HCT116 (cell line): ENCODE data around the gene VGLL2. TPM values are rescaled to one million over a fixed set of nuclear protein-coding genes. Genes with fewer than 3 reads are reported as not detected.

Experiments used
- ATAC-seq: fragments of 200-7000 bp; cut with Tn5 transposase; 2 replicates; pipeline ENCODE4 v1.9.1; 2020; ENCODE audit warnings: mild to moderate bottlenecking, moderate library complexity
- BruUV-seq: library from RNA; stranded (reverse); fragments of 400-500 nt; replicated peaks from 2 replicates; lab custom pipeline; 2021; lab: Mats Ljungman, UMichigan
- CTCF ChIA-PET: fragments of 300-600 bp; sonication (Branson Sonifier 250); formaldehyde crosslinking; loops from one replicate; lab custom pipeline; 2021; ENCODE audit warnings: antibody characterized with exemption; lab: Charles Lee
- POLR2A ChIA-PET: fragments of 300-600, 350-600 bp; sonication (Branson Sonifier 250); formaldehyde crosslinking; loops from one replicate; lab custom pipeline; 2021; ENCODE audit warnings: antibody characterized with exemption; lab: Charles Lee
- RAD21 ChIA-PET, 2 experiments: fragments of 300-600 bp; sonication (Branson Sonifier 250); formaldehyde crosslinking; loops; one replicate each; lab custom pipeline; 2023; ENCODE audit warnings: low total read pairs in 2 of 2; ENCODE audit not compliant: uncharacterized antibody in 2 of 2, unreplicated experiment in 2 of 2, low non-redundant PET in 1 of 2; lab: Charles Lee
- DNase-seq: peaks from one replicate; pipeline ENCODE4 v3.0.0-alpha.2; 2010; ENCODE audit warnings: low read depth, low spot score
- H2AFZ ChIP-seq: fragments of 200-600 bp; shearing (Covaris generic), sonication (generic); 2 replicates; pipeline ENCODE4 v1.6.1; 2017; ENCODE audit warnings: low read depth, mixed run types, mixed read lengths, antibody characterized with exemption, low read length; ENCODE audit not compliant: poor library complexity, severe bottlenecking
- H3K27ac ChIP-seq: 2 replicates; pipeline ENCODE4 v1.5.1; 2012; ENCODE audit warnings: low read depth, low read length
- H3K27me3 ChIP-seq: fragments of 200-600 bp; sonication (generic); 2 replicates; pipeline ENCODE4 v1.6.1; 2016; ENCODE audit warnings: mixed run types, low read length, mixed read lengths; ENCODE audit not compliant: insufficient read depth
- H3K36me3 ChIP-seq, 2 experiments: fragments of 200-500 bp in 1 of 2; fragments of 200-600 bp in 1 of 2; sonication (Bioruptor generic) in 1 of 2; sonication (generic) in 1 of 2; 2 replicates each; pipeline versions ENCODE4 v1.5.1 to v1.6.1; 2014 to 2016; ENCODE audit warnings: low read length in 2 of 2, inconsistent platforms in 1 of 2, mixed read lengths in 1 of 2, mixed run types in 1 of 2; ENCODE audit not compliant: insufficient read depth in 2 of 2, control insufficient read depth in 1 of 2
- H3K4me1 ChIP-seq, 2 experiments: fragments of 200-600 bp in 1 of 2; sonication (generic) in 1 of 2; 2 replicates each; pipeline versions ENCODE4 v1.5.1 to v1.6.1; 2012 to 2017; ENCODE audit warnings: low read length in 2 of 2, inconsistent platforms in 1 of 2, mild to moderate bottlenecking in 1 of 2, mixed read lengths in 1 of 2, mixed run types in 1 of 2, moderate library complexity in 1 of 2; ENCODE audit not compliant: insufficient read depth in 2 of 2, control insufficient read depth in 1 of 2
- H3K4me2 ChIP-seq: fragments of 200-600 bp; sonication (generic); 2 replicates; pipeline ENCODE4 v1.6.1; 2017; ENCODE audit warnings: mixed run types, low read length, mixed read lengths
- H3K4me3 ChIP-seq, 2 experiments: fragments of 200-600 bp in 1 of 2; sonication (generic) in 1 of 2; replicated peaks in 1 of 2; 2 replicates each; pipeline ENCODE4 v1.5.1; 2011 to 2016; ENCODE audit warnings: low read length in 2 of 2, control low read depth in 1 of 2, low read depth in 1 of 2, mild to moderate bottlenecking in 1 of 2, mixed read lengths in 1 of 2, mixed run types in 1 of 2
- H3K79me2 ChIP-seq: fragments of 200-600 bp; sonication (generic); 2 replicates; pipeline ENCODE4 v1.6.1; 2017; ENCODE audit warnings: mild to moderate bottlenecking, mixed run types, low read length, moderate library complexity, mixed read lengths; ENCODE audit not compliant: insufficient read depth
- H3K9ac ChIP-seq: fragments of 200-600 bp; sonication (generic); 2 replicates; pipeline ENCODE4 v1.6.1; 2016; ENCODE audit warnings: low read length, mixed read lengths
- H3K9me2 ChIP-seq: fragments of 200-600 bp; sonication (generic), shearing (Covaris generic); 2 replicates; pipeline ENCODE4 v1.6.1; 2017; ENCODE audit warnings: mixed run types, mild to moderate bottlenecking, moderate library complexity; ENCODE audit not compliant: insufficient read depth
- H3K9me3 ChIP-seq, 2 experiments: fragments of 200-500 bp in 1 of 2; fragments of 200-600 bp in 1 of 2; sonication (Bioruptor generic) in 1 of 2; sonication (generic) in 1 of 2; 2 replicates each; pipeline ENCODE4 v1.6.1; 2014 to 2017; ENCODE audit warnings: low read length in 2 of 2, mixed read lengths in 2 of 2, inconsistent platforms in 1 of 2, low read depth in 1 of 2, mild to moderate bottlenecking in 1 of 2, mixed run types in 1 of 2, moderate library complexity in 1 of 2; ENCODE audit not compliant: control insufficient read depth in 1 of 2, insufficient read depth in 1 of 2
- H4K20me1 ChIP-seq: fragments of 200-600 bp; sonication (generic), shearing (Covaris generic); 2 replicates; pipeline ENCODE4 v1.6.1; 2017; ENCODE audit warnings: mixed run types, mild to moderate bottlenecking, moderate library complexity; ENCODE audit not compliant: insufficient read depth
- CBX3 ChIP-seq: IDR thresholded peaks from 2 replicates; pipeline ENCODE4 v1.6.1; 2012; ENCODE audit warnings: low read depth
- CEBPB ChIP-seq: IDR thresholded peaks from 2 replicates; pipeline ENCODE4 v1.6.1; 2012; ENCODE audit warnings: low read depth
- EGR1 ChIP-seq: IDR thresholded peaks from 2 replicates; pipeline ENCODE4 v1.6.1; 2012; ENCODE audit warnings: low read depth
- ELF1 ChIP-seq: IDR thresholded peaks from 2 replicates; pipeline ENCODE4 v1.6.1; 2012; ENCODE audit warnings: low read depth, borderline replicate concordance
- EZH2 ChIP-seq: fragments of 200-600 bp; sonication (generic); IDR thresholded peaks from 2 replicates; pipeline ENCODE4 v1.6.1; 2017; ENCODE audit warnings: antibody characterized with exemption, mixed run types
- EZH2phosphoT487 ChIP-seq: fragments of 200-600 bp; IDR thresholded peaks from 2 replicates; pipeline ENCODE4 v1.6.1; 2018; ENCODE audit warnings: antibody characterized with exemption, borderline replicate concordance
- JUND ChIP-seq: IDR thresholded peaks from 2 replicates; pipeline ENCODE4 v1.6.1; 2012
- MAX ChIP-seq: IDR thresholded peaks from 2 replicates; pipeline ENCODE4 v1.6.1; 2012
- POLR2AphosphoS5 ChIP-seq: IDR thresholded peaks from 2 replicates; pipeline ENCODE4 v1.6.1; 2011; ENCODE audit warnings: mild to moderate bottlenecking, low read depth, low read length, moderate library complexity
- RAD21 ChIP-seq: IDR thresholded peaks from 2 replicates; pipeline ENCODE4 v1.6.1; 2012; ENCODE audit warnings: low read depth, mild to moderate bottlenecking
- SIN3A ChIP-seq: IDR thresholded peaks from 2 replicates; pipeline ENCODE4 v1.6.1; 2012; ENCODE audit warnings: low read depth
- SRF ChIP-seq: IDR thresholded peaks from 2 replicates; pipeline ENCODE4 v1.6.1; 2012; ENCODE audit warnings: low read depth
- YY1 ChIP-seq: IDR thresholded peaks from 2 replicates; pipeline ENCODE4 v1.6.1; 2011; ENCODE audit warnings: low read length, low read depth, moderate library complexity, mild to moderate bottlenecking; ENCODE audit not compliant: insufficient replicate concordance; ENCODE audit errors: extremely low read depth
- ZNF274 ChIP-seq: fragments of 200-500 bp; sonication (Bioruptor generic); IDR thresholded peaks from 2 replicates; pipeline ENCODE4 v1.6.1; 2014; ENCODE audit warnings: mild to moderate bottlenecking, low read depth, low read length, inconsistent platforms
- intact Hi-C: fragments of 100-400 bp; cut with micrococcal nuclease; formaldehyde crosslinking; loops from 2 replicates; pipeline ENCODE4 v1.10.0; 2022
- total RNA-seq: library from RNA; stranded (reverse); gene quantifications from one replicate; pipeline ENCODE4 v1.2.1, GENCODE V29; 2021; ENCODE audit not compliant: unreplicated experiment
- TF ChIP-seq, protein P1 (sequence below): IDR thresholded peaks from 2 replicates; pipeline ENCODE4 v1.6.1; 2012; ENCODE audit warnings: low read depth
- TF ChIP-seq, protein P2 (sequence below): IDR thresholded peaks from 2 replicates; pipeline ENCODE4 v1.6.1; 2011; ENCODE audit warnings: mild to moderate bottlenecking, low read length, moderate library complexity; ENCODE audit not compliant: insufficient replicate concordance; ENCODE audit errors: extremely low read depth
- TF ChIP-seq, protein P3 (sequence below), 3 experiments: fragments of 200-600 bp in 1 of 3; sonication (generic) in 1 of 3; IDR thresholded peaks in 2 of 3; conservative IDR thresholded peaks in 1 of 3; 2 replicates each; pipeline ENCODE4 v1.5.1; 2012 to 2017; ENCODE audit warnings: low read depth in 2 of 3, low read length in 2 of 3, antibody characterized with exemption in 1 of 3, borderline replicate concordance in 1 of 3, control low read depth in 1 of 3, mild to moderate bottlenecking in 1 of 3, mixed read lengths in 1 of 3, mixed run types in 1 of 3, moderate library complexity in 1 of 3; ENCODE audit not compliant: insufficient read depth in 1 of 3

Gene VGLL2
- total RNA-seq, 1 experiment from 2014 or later, result not detected

GRCh38 chr6:117275205-117275604, 9.8 kb downstream of the VGLL2 start:
- Histone ChIP-seq H3K27ac (no peak overlapping the region), H3K79me2 (no peaks in the 10 kb centered on the region), H3K9me2 (no peaks in the 10 kb centered on the region), H2AFZ (no peak overlapping the region), H3K9me3 (no peaks in the 10 kb centered on the region), H3K4me2 (no peak overlapping the region), H3K4me3 (no peak overlapping the region), H3K27me3 (0 out of 2 replicates have a peak, but pooled peaks cover 3% of the 10 kb centered on the region), H4K20me1 (no peaks in the 10 kb centered on the region), H3K4me1 (no peaks in the 10 kb centered on the region), H3K36me3 (no peaks in the 10 kb centered on the region), H3K9ac (no peak overlapping the region)
- DNase-seq (no peak), ATAC-seq (no peak)
- RAD21 ChIA-PET, result no interaction called here
- POLR2A ChIA-PET, result no interaction called here
- TF ChIP-seq ZNF274 (no peak), SIN3A (no peak), ELF1 (no peak), EGR1 (no peak), EZH2 (no peak), POLR2AphosphoS5 (no peak), EZH2phosphoT487 (no peak), RAD21 (no peak), SRF (no peak), JUND (no peak), YY1 (no peak), MAX (no peak), CEBPB (no peak), CBX3 (no peak)
- TF ChIP-seq, protein P1, sequence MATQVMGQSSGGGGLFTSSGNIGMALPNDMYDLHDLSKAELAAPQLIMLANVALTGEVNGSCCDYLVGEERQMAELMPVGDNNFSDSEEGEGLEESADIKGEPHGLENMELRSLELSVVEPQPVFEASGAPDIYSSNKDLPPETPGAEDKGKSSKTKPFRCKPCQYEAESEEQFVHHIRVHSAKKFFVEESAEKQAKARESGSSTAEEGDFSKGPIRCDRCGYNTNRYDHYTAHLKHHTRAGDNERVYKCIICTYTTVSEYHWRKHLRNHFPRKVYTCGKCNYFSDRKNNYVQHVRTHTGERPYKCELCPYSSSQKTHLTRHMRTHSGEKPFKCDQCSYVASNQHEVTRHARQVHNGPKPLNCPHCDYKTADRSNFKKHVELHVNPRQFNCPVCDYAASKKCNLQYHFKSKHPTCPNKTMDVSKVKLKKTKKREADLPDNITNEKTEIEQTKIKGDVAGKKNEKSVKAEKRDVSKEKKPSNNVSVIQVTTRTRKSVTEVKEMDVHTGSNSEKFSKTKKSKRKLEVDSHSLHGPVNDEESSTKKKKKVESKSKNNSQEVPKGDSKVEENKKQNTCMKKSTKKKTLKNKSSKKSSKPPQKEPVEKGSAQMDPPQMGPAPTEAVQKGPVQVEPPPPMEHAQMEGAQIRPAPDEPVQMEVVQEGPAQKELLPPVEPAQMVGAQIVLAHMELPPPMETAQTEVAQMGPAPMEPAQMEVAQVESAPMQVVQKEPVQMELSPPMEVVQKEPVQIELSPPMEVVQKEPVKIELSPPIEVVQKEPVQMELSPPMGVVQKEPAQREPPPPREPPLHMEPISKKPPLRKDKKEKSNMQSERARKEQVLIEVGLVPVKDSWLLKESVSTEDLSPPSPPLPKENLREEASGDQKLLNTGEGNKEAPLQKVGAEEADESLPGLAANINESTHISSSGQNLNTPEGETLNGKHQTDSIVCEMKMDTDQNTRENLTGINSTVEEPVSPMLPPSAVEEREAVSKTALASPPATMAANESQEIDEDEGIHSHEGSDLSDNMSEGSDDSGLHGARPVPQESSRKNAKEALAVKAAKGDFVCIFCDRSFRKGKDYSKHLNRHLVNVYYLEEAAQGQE, result no peak
- TF ChIP-seq, protein P2, sequence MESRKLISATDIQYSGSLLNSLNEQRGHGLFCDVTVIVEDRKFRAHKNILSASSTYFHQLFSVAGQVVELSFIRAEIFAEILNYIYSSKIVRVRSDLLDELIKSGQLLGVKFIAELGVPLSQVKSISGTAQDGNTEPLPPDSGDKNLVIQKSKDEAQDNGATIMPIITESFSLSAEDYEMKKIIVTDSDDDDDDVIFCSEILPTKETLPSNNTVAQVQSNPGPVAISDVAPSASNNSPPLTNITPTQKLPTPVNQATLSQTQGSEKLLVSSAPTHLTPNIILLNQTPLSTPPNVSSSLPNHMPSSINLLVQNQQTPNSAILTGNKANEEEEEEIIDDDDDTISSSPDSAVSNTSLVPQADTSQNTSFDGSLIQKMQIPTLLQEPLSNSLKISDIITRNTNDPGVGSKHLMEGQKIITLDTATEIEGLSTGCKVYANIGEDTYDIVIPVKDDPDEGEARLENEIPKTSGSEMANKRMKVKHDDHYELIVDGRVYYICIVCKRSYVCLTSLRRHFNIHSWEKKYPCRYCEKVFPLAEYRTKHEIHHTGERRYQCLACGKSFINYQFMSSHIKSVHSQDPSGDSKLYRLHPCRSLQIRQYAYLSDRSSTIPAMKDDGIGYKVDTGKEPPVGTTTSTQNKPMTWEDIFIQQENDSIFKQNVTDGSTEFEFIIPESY, result no peak
- TF ChIP-seq, protein P3, sequence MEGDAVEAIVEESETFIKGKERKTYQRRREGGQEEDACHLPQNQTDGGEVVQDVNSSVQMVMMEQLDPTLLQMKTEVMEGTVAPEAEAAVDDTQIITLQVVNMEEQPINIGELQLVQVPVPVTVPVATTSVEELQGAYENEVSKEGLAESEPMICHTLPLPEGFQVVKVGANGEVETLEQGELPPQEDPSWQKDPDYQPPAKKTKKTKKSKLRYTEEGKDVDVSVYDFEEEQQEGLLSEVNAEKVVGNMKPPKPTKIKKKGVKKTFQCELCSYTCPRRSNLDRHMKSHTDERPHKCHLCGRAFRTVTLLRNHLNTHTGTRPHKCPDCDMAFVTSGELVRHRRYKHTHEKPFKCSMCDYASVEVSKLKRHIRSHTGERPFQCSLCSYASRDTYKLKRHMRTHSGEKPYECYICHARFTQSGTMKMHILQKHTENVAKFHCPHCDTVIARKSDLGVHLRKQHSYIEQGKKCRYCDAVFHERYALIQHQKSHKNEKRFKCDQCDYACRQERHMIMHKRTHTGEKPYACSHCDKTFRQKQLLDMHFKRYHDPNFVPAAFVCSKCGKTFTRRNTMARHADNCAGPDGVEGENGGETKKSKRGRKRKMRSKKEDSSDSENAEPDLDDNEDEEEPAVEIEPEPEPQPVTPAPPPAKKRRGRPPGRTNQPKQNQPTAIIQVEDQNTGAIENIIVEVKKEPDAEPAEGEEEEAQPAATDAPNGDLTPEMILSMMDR (IDR thresholded peaks at IDR 0.05 in 2 of 3, conservative IDR thresholded peaks at IDR 0.05 in 1 of 3; ENCODE audit: borderline replicate concordance in 1 of 3, insufficient read depth in 1 of 3, low read depth in 2 of 3, low read length in 2 of 3), result no peak
- BruUV-seq, result no TSS peak
- intact Hi-C loops, result no loop called here
- CTCF ChIA-PET, result no interaction called here
